ENCODE measurements around the gene PRAC2.
A peak's percentile ranks its signal among the peaks of the same experiment; 100 is the strongest.

The PRAC2 gene

GRCh38 chr17:48755356-48755755, 32.4 kb downstream of the PRAC2 start:
- no peak for DNase-seq

GRCh38 chr17:48756830-48757251, 33.9 kb downstream of the PRAC2 start:
- peak in 2 of 3 experiments; percentile 10 to 47 for DNase-seq

GRCh38 chr17:48757524-48757961, 34.6 kb downstream of the PRAC2 start:
- peak in 1 of 3 experiments; percentile 31 for DNase-seq

GRCh38 chr17:48759288-48759687, 36.3 kb downstream of the PRAC2 start:
- no peak for DNase-seq

GRCh38 chr17:48760411-48760810, 37.4 kb downstream of the PRAC2 start:
- no peak for DNase-seq

- no peak for DNase-seq
These were observed 38.1 kb downstream of the PRAC2 start for GRCh38 chr17:48761114-48761513.

- no peak for DNase-seq
These were observed 44.3 kb downstream of the PRAC2 start for GRCh38 chr17:48767263-48767774.

- peak in 1 of 3 experiments; percentile 37 for DNase-seq
These were observed 46.2 kb downstream of the PRAC2 start for GRCh38 chr17:48769009-48769675.

- no peak for DNase-seq
These were observed 48.0 kb downstream of the PRAC2 start for GRCh38 chr17:48770954-48771353.

GRCh38 chr17:48773245-48773644, 50.3 kb downstream of the PRAC2 start:
- no peak for DNase-seq
